IMR-90 (cell line): ENCODE data around the gene KCNMA1. TPM values are rescaled to one million over a fixed set of nuclear protein-coding genes. Genes with fewer than 3 reads are reported as not detected.

Experiments used
- ATAC-seq: fragments of 200-7000 bp; cut with Tn5 transposase; 2 replicates; pipeline ENCODE4 v1.9.1; 2020; ENCODE audit warnings: low read depth, mild to moderate bottlenecking, moderate library complexity
- BruUV-seq: library from RNA; stranded (reverse); fragments of 400-500 nt; replicated peaks from 2 replicates; lab custom pipeline; 2021; lab: Mats Ljungman, UMichigan
- CTCF ChIA-PET: fragments of 300-600 bp; formaldehyde crosslinking; extraction: SDS; loops from one replicate; lab custom pipeline; 2021; ENCODE audit warnings: antibody characterized with exemption; lab: Yijun Ruan, JAX
- POLR2A ChIA-PET: fragments of 300-600 bp; sonication (Branson Sonifier 250); formaldehyde crosslinking; loops from one replicate; lab custom pipeline; 2022; ENCODE audit warnings: antibody characterized with exemption; ENCODE audit not compliant: unreplicated experiment; lab: Charles Lee
- DNase-seq: peaks from one replicate; pipeline ENCODE4 v3.0.0; 2013
- H2AFZ ChIP-seq: replicated peaks from 2 replicates; pipeline ENCODE3; 2013; ENCODE audit warnings: low read length, mild to moderate bottlenecking; ENCODE audit not compliant: poor library complexity
- H2AK5ac ChIP-seq: 2 replicates; pipeline ENCODE4 v1.6.1; 2013; ENCODE audit warnings: low read depth, low read length, inconsistent platforms
- H2AK9ac ChIP-seq: replicated peaks from 2 replicates; pipeline ENCODE3; 2013; ENCODE audit warnings: mild to moderate bottlenecking, low read depth, low read length, moderate library complexity; ENCODE audit not compliant: poor library complexity
- H2BK120ac ChIP-seq: 2 replicates; pipeline ENCODE4 v1.6.1; 2013; ENCODE audit warnings: low read depth, low read length, inconsistent platforms
- H2BK15ac ChIP-seq: 3 replicates; pipeline ENCODE4 v1.6.1; 2013; ENCODE audit warnings: low read depth, low read length, inconsistent platforms
- H2BK20ac ChIP-seq: 2 replicates; pipeline ENCODE4 v1.6.1; 2013; ENCODE audit warnings: low read depth, mild to moderate bottlenecking, inconsistent platforms, low read length, moderate library complexity
- H2BK5ac ChIP-seq: 2 replicates; pipeline ENCODE4 v1.6.1; 2013; ENCODE audit warnings: mild to moderate bottlenecking, low read depth, low read length, inconsistent platforms; ENCODE audit not compliant: poor library complexity, severe bottlenecking
- H3K14ac ChIP-seq: replicated peaks from 2 replicates; pipeline ENCODE4 v1.6.1; 2013; ENCODE audit warnings: low read depth, low read length, inconsistent platforms
- H3K18ac ChIP-seq: 2 replicates; pipeline ENCODE4 v1.6.1; 2013; ENCODE audit warnings: low read depth, low read length, control low read depth
- H3K23ac ChIP-seq: 2 replicates; pipeline ENCODE4 v1.6.1; 2013; ENCODE audit warnings: low read depth, low read length, inconsistent platforms
- H3K27ac ChIP-seq: 2 replicates; pipeline ENCODE4 v1.5.1; 2013; ENCODE audit warnings: mild to moderate bottlenecking, control low read depth, low read length; ENCODE audit not compliant: insufficient read depth
- H3K27me3 ChIP-seq: 2 replicates; pipeline ENCODE4 v1.6.1; 2013; ENCODE audit warnings: low read length; ENCODE audit not compliant: control insufficient read depth, insufficient read depth
- H3K36me3 ChIP-seq: 2 replicates; pipeline ENCODE4 v1.6.1; 2013; ENCODE audit warnings: low read length, mixed read lengths; ENCODE audit not compliant: control insufficient read depth, insufficient read depth
- H3K4ac ChIP-seq: 2 replicates; pipeline ENCODE4 v1.6.1; 2013; ENCODE audit warnings: low read depth, low read length, inconsistent platforms
- H3K4me1 ChIP-seq: 2 replicates; pipeline ENCODE4 v1.6.1; 2013; ENCODE audit warnings: low read length, mixed read lengths; ENCODE audit not compliant: control insufficient read depth, insufficient read depth
- H3K4me2 ChIP-seq: 2 replicates; pipeline ENCODE4 v1.6.1; 2013; ENCODE audit warnings: low read depth, mild to moderate bottlenecking, control low read depth, low read length, moderate library complexity
- H3K4me3 ChIP-seq: 2 replicates; pipeline ENCODE4 v1.5.1; 2013; ENCODE audit warnings: low read depth, mild to moderate bottlenecking, control low read depth, low read length, moderate library complexity; ENCODE audit not compliant: insufficient read depth
- H3K56ac ChIP-seq: 2 replicates; pipeline ENCODE4 v1.6.1; 2013; ENCODE audit warnings: low read length, inconsistent platforms; ENCODE audit not compliant: insufficient read depth; ENCODE audit errors: extremely low read depth
- H3K79me1 ChIP-seq, 2 experiments: 2 replicates each; pipeline ENCODE4 v1.6.1; 2013; ENCODE audit warnings: low read length in 2 of 2, inconsistent platforms in 1 of 2, low read depth in 1 of 2
- H3K9ac ChIP-seq: 2 replicates; pipeline ENCODE4 v1.6.1; 2013; ENCODE audit warnings: low read depth, low read length, control low read depth
- H3K9me1 ChIP-seq: 2 replicates; pipeline ENCODE4 v1.6.1; 2013; ENCODE audit warnings: low read length, inconsistent platforms; ENCODE audit not compliant: insufficient read depth
- H3K9me3 ChIP-seq: 2 replicates; pipeline ENCODE4 v1.6.1; 2013; ENCODE audit warnings: low read length; ENCODE audit not compliant: control insufficient read depth, insufficient read depth
- H4K20me1 ChIP-seq: 2 replicates; pipeline ENCODE4 v1.6.1; 2013; ENCODE audit warnings: low read length, inconsistent platforms; ENCODE audit not compliant: insufficient read depth
- H4K5ac ChIP-seq: 2 replicates; pipeline ENCODE4 v1.6.1; 2013; ENCODE audit warnings: mild to moderate bottlenecking, low read depth, low read length, control low read depth
- H4K8ac ChIP-seq, 2 experiments: 2 replicates each; pipeline ENCODE4 v1.6.1; 2013; ENCODE audit warnings: low read depth in 2 of 2, low read length in 2 of 2, control low read depth in 1 of 2, inconsistent platforms in 1 of 2
- H4K91ac ChIP-seq: 2 replicates; pipeline ENCODE4 v1.6.1; 2013; ENCODE audit warnings: low read depth, low read length, inconsistent platforms; ENCODE audit not compliant: insufficient read depth
- CEBPB ChIP-seq: IDR thresholded peaks from 2 replicates; pipeline ENCODE4 v1.6.1; 2012; ENCODE audit warnings: low read depth, low read length, improper control_type of control experiment
- CHD1 ChIP-seq: IDR thresholded peaks from 2 replicates; pipeline ENCODE4 v1.6.1; 2012; ENCODE audit warnings: low read depth, low read length, improper control_type of control experiment
- ELK1 ChIP-seq: fragments of 150-350 bp; IDR thresholded peaks from 2 replicates; pipeline ENCODE4 v1.6.1; 2016; ENCODE audit warnings: low read depth, mild to moderate bottlenecking, low read length, moderate library complexity, borderline replicate concordance
- MAZ ChIP-seq: IDR thresholded peaks from 2 replicates; pipeline ENCODE4 v1.6.1; 2012; ENCODE audit warnings: low read depth, mild to moderate bottlenecking, low read length, improper control_type of control experiment, moderate library complexity, borderline replicate concordance
- MXI1 ChIP-seq: IDR thresholded peaks from 2 replicates; pipeline ENCODE4 v1.6.1; 2012; ENCODE audit warnings: low read depth, mild to moderate bottlenecking, low read length, moderate library complexity, borderline replicate concordance
- POLR2A ChIP-seq: IDR thresholded peaks from 2 replicates; pipeline ENCODE4 v1.6.1; 2012; ENCODE audit warnings: mild to moderate bottlenecking, low read depth, low read length
- SMC3 ChIP-seq: fragments of 150-350 bp; IDR thresholded peaks from 2 replicates; pipeline ENCODE4 v1.6.1; 2016; ENCODE audit warnings: low read depth, mild to moderate bottlenecking, antibody characterized with exemption, low read length, moderate library complexity
- USF2 ChIP-seq: fragments of 150-350 bp; IDR thresholded peaks from 2 replicates; pipeline ENCODE4 v1.6.1; 2017; ENCODE audit warnings: mild to moderate bottlenecking, antibody characterized with exemption, low read length, low read depth
- WGBS, 2 experiments: methylation state at CpG; one replicate each; pipeline versions ENCODE4 v1.1.5 to v1.1.7; 2013; ENCODE audit warnings: missing lambda C conversion rate in 2 of 2; ENCODE audit not compliant: insufficient read length in 1 of 2; ENCODE audit errors: extremely low coverage in 2 of 2; 5-methylcytosine and 5-hydroxymethylcytosine counted together
- dilution Hi-C: fragments of 300-500 bp; cut with HindIII; formaldehyde crosslinking; loops from one replicate; pipeline ENCODE4 v1.14.3; 2018; ENCODE audit warnings: low sequenced_read_pairs; ENCODE audit not compliant: unreplicated experiment
- in situ Hi-C: fragments of 300-500 bp; cut with MboI; formaldehyde crosslinking; loops from 3 replicates; pipeline ENCODE4 v1.14.3; 2019; ENCODE audit warnings: low sequenced_read_pairs, inconsistent platforms, mixed read lengths
- intact Hi-C: fragments of 100-400 bp; cut with micrococcal nuclease; formaldehyde crosslinking; loops from 2 replicates; pipeline ENCODE4 v1.10.0; 2022
- polyA plus RNA-seq, 3 experiments: library from polyadenylated mRNA; depleted of rRNA; stranded (reverse); fragments of >200 nt; gene quantifications; 2 replicates each; pipeline ENCODE4 v1.2.3, GENCODE V29; 2012; ENCODE audit warnings: low replicate concordance in 1 of 3
- total RNA-seq: library from RNA; depleted of rRNA; stranded (reverse); fragments of >200 nt; gene quantifications from 2 replicates; pipeline ENCODE4 v1.2.3, GENCODE V29; 2012

The KCNMA1 gene
- total and polyA plus RNA-seq, 2 of the 4 experiments (the other 2 are of a cell fraction) = 25.6 to 29.6 TPM

- DNase-seq (no peak), ATAC-seq (no peak)
- no peak overlapping the region for H3K23ac ChIP-seq
- H2BK5ac ChIP-seq = no peak overlapping the region
- H3K9me1 ChIP-seq = no peaks in the 10 kb centered on the region
- CTCF ChIA-PET = interaction anchor here (0.6 to 1.8 kb wide), 2 partner anchors 435 to 471 kb away, joined by 4 to 11 read pairs; no protein-coding TSS in a partner anchor
- H2AK5ac ChIP-seq = no peak overlapping the region
- intact Hi-C loops (loop anchor here (1.0 kb wide), 1 partner anchor 479 kb away; no protein-coding TSS in a partner anchor), dilution Hi-C loops (no loop called here), in situ Hi-C loops (loop anchor here (5.0 kb wide), 2 partner anchors 392 to 477 kb away; no protein-coding TSS in a partner anchor)
- no peak overlapping the region for H2BK120ac ChIP-seq
- WGBS, 2 experiments = no CpG with 5 or more reads among the region's 4 CpGs
- no peak overlapping the region for H4K91ac ChIP-seq
- POLR2A ChIA-PET = no interaction called here
- H4K5ac ChIP-seq = no peak overlapping the region
- no peak overlapping the region for H3K9ac ChIP-seq
- no peak overlapping the region for H3K4me2 ChIP-seq
- H3K4me1 ChIP-seq = no peaks in the 10 kb centered on the region
- peaks cover 2% of the 10 kb centered on the region; the same call in 1 of the 2 replicates for H3K9me3 ChIP-seq
- H2AFZ ChIP-seq = no peak overlapping the region
- peaks cover 20% of the 10 kb centered on the region for H3K27me3 ChIP-seq
- H4K20me1 ChIP-seq = no peaks in the 10 kb centered on the region
- no TSS peak for BruUV-seq
- H3K14ac ChIP-seq = no peak overlapping the region
- H3K4ac ChIP-seq = no peak overlapping the region
- TF ChIP-seq CHD1 (no peak), MXI1 (no peak), ELK1 (no peak), CEBPB (no peak), SMC3 (no peak), MAZ (no peak), POLR2A (no peak), USF2 (no peak)
- H2AK9ac ChIP-seq = no peak overlapping the region
- H4K8ac ChIP-seq = no peak overlapping the region
- H3K18ac ChIP-seq = no peak overlapping the region
- no peaks in the 10 kb centered on the region for H3K79me1 ChIP-seq
- H3K27ac ChIP-seq = no peak overlapping the region
- no peak overlapping the region for H2BK20ac ChIP-seq
- H3K4me3 ChIP-seq = no peak overlapping the region
- no peaks in the 10 kb centered on the region for H3K36me3 ChIP-seq
- no peak overlapping the region for H3K56ac ChIP-seq
- no peak overlapping the region for H2BK15ac ChIP-seq
Observed at GRCh38 chr10:77644557-77645243, 7.1 kb upstream of the KCNMA1 start.
